NCI-H1048 (cell line): ENCODE data around the gene PLAAT2.
"Not testable (repeated sequence)": the region's sequence is repeated elsewhere in the genome, so short reads cannot be mapped to it uniquely, and the experiment has no call there.

Source experiments
- DNase-seq: peaks from one replicate; lab custom pipeline; 2025; lab: John Stamatoyannopoulos, UW

Gene PLAAT2

DNA sequence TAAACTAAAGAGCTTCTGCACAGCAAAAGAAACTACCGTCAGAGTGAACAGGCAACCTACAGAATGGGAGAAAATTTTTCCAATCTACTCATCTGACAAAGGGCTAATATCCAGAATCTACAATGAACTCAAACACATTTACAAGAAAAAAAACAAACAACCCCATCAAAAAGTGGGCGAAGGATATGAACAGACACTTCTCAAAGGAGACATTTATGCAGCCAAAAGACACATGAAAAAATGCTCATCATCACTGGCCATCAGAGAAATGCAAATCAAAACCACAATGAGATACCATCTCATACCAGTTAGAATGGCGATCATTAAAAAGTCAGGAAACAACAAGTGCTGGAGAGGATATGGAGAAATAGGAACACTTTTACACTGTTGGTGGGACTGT lies 15.7 kb upstream of the PLAAT2 start:
- DNase-seq = not testable (repeated sequence)

- DNase-seq = no peak
These were observed 11.8 kb upstream of the PLAAT2 start for GRCh38 chr11:63574856-63575602.

DNA sequence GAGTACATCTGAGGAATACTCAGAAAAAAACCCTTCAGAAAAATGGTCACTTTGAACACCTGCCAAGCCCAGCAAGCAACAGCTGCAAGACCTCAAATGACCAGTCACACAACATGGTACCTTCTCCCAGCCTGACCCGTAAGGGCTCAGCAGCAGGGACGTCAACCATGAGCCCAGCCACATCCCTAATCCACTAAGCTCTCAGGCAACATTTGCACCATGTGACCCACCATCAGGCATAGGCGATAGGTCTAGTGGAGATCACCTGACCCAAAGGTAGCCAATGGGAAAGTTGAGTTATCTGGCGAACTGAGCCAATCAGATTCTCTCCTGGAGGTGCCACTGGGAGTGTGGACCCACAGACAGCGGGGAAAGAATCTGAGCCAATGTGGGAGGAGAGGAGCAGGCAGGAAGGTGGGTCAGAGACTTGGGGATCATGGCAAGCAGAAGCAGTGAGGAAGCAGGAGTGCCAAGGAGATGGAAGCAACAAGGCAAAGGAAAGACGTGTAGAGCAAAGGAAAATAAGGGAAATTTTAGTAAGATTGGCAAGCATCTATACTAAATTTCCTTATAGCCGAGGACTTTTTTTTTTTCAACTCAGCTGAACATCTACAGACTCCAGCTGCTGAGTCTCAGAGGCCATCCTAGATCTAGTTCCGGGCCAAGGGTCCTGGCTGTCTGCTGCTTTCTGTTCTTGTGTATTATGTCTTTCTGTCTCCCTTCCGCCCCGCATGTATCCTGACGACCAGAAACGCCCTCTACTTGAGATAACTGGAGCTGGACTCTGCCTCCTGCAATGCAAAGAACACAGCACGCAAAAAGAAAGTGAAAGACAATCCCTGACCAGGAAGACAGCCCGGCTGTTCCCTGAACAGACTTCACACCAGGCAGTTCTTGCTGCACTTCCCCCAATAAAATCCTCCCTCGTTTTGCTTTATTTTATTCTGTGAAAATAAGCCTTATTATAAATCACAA lies 11.0 kb upstream of the PLAAT2 start:
- no peak for DNase-seq

DNA sequence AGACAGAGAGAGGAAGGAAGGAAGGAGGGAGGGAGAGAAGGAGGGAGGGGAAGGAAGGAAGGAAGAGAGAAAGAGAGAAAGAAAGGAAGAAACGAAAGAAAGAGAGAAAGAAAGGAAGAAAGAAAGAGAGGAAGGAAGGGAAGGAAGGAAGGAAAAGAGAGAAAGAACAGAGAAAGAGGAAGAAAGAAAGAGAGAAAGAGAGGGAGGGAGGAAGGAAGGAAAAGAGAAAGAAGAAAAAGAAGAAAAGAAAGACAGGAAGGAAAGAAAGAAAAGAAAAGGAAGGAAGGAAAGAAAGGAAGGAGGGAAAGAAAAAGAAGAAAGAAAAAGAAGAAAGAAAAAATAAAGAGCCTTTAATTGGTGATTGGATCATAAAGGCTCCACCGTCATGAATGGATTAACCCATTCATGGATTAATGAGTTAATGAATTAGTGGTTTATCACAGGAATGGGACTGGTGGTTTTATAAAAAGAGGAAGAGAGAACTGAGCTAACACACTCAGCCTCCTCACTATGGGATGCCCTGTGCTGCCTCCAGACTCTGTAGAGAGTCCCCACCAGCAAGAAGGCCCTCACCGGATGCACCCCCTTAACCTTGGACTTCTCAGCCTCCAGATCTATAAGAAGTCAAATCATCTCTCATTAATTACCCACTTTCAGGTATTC lies 9.0 kb upstream of the PLAAT2 start:
- DNase-seq = no peak

DNA sequence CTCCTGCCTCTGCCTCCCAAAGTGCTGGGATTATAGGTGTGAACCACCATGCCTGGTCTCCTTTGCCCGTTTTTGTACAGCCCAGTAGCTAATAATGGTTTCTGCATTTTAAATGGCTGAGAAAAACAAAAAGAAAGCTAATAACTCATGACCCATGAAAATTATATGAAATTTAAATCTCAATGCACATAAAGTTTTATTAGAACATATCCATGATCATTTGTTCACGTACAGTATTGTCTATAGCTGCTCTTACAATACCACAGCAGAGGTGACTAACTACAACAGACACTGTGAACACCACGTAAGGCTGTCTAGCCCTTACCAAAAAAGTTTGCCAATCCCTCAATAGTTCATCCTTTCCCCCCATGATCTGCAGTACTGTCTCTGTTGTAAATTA lies 6.4 kb upstream of the PLAAT2 start:
- DNase-seq = no peak

GRCh38 chr11:63567044-63567840 lies 4.1 kb upstream of the PLAAT2 start:
- DNase-seq = no peak

GRCh38 chr11:63564784-63565350 lies 1.7 kb upstream of the PLAAT2 start:
- no peak for DNase-seq

DNA sequence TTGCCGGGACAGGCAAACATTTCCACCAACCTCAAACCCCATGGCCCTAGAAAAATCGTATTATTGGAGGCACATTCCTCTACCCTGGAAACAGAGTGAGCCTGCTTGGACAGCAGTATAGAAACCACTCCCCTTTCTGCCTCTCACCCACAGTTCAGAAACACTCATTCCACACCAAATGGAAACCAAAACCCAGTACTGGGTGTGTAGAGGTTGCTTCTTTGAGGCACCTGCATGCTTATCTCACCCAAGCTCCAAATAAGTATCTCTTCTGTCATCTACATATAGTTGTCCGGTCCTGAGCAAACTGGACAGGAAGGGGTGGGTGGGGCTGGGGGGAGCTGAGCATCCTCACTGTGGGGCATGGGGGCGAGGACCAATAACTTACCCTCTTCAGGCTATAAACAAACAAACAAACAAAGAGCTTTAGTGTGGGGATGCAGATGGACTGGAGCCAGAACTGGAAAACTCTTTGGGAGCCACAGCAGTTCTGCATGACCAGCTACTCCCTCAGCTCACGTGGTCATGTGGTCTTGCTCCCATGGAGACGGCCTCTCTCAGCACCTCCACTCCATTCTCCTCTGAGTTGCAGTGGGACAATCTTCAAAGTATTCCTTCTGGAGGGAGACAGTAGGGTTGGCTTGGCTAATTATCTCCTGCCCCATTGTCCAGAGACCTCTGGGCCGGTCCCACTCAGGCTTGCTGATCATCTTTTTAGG lies 1.0 kb upstream of the PLAAT2 start:
- DNase-seq = no peak

- DNase-seq = no peak
These were observed 2.5 kb downstream of the PLAAT2 start for GRCh38 chr11:63560506-63561180.

DNA sequence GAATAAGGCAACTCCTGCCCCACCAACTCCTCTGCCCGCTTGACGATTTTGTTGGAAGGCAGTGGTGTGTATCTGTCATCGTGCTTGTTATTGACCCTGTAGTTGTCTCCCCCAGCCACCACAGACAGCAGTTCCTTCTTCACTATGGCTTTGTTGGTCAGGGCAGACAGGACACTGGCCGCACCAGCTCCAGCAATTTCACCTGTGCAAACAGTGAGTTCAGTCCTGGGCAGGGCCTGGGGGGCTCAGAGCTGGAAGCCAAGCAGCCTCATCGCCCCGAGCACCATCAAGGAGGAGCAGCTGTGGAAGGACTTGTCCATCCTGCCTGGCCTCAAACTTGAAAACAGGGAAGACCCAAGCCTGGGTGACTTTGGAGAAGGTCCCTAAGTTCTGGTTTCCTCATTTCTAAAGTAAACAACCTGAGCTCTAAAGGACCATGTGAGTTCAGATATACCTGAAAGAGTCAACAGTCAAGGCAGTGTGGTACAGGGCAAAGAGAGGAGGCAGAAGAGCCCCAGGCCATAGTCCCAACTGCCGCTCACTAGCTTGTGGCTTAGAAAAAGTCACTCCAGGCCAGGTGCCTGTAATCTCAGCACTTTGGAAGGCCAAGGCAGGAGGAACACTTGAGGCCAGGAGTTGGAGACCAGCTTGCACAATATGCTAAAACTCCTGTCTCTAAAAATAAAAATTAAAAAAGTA lies 4.6 kb downstream of the PLAAT2 start:
- no peak for DNase-seq

DNA sequence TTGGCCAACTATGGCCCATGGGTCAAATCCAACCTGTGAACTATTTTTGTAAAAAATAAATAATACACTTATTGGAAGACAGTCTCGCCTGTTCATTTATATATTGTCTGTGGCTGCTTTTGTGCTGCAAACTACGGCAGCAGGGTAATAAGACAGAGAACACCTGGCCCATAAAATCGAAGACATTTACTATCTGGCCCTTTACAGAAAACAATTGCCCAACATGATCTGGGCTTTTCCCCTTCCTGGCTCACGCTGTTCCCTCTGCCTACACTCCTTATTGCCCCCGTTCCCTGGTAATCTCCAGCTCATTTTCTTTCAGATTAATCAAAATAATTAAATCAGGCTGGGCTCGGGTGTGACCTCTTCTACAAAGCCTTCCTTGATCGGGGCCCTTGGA lies 5.6 kb downstream of the PLAAT2 start:
- no peak for DNase-seq

DNA sequence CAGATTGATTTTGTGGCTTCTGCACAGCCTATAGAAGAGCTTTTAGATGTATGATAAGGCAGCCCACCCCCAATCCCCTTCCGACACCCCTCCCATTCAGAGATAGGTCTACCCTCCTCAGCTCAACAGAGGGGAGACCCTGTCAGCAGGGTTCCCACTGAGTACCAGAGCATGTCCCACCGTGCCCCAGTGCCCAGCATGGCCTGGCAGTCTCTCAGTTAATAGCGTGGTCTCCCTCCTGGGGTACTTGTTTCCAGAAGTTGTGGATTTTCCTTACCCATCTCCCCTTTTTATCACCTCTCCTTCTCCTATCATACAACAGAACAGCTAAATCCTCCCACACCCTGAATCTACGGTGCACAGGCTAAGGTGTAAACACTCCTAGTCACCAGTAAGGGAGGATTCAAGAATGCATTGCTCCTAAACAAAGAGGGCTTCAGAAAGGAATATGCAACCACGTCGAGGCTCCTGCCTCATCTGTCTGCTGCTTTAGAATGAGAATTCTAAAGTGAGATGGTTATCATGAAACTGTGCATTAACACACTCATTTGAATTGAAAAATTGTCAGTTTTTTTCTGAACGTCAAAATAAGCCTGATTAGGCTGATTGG lies 6.7 kb downstream of the PLAAT2 start:
- DNase-seq = no peak

DNA sequence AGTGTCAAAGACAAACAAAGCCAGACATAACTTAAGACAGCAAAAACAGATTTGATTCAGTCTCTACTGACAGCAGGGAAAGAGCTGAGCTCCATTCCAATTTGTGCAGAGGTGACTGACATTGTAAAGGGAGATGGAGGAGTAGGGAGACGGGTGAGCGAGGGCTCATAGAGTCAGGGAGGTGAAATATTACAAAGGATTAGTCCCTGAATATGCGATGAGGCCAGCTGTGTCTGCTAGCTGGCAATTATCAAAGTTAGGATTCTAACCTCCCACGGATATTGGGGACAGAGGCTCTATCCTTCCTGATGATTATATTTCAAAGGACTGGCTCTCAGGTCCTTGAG lies 8.3 kb downstream of the PLAAT2 start:
- no peak for DNase-seq

DNA sequence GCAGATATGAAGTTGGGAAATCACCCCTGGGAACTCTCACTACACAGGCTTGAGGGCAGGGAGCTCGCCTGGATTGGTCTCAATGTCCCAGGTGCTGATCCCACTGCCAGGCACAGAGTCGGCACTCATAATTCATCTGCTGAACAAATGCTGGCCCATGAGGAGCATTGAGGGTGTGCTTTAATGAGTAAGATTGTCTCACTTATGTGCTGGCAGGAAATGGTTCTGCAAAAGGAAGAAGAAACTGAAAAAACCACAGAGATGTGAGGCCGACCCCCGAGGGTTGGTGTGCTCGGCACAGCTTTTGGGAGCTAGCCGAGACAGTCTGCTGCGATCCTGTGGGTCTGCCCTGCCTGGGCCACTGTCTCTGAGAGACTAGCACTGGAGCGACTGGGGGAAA lies 9.4 kb downstream of the PLAAT2 start:
- no peak for DNase-seq

DNA sequence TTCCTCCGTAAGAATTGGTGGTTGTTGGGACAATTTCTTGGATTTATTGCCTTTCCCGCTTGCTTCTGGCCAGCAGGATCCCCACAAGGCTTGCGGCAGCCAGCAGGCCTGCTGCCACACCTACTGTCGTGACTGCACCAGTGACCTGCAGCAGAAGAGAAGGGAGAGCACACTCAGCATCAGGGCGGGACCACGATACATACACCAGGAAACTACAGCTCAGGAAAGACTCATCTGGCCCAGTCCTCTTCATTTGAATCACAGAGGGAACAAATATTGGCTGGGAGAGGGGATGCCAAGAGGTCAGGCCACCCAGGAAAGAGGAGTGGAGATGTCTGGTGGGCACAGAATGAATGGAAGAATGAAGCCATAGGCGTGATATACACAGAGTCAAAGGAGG lies 10.3 kb downstream of the PLAAT2 start:
- DNase-seq = no peak

DNA sequence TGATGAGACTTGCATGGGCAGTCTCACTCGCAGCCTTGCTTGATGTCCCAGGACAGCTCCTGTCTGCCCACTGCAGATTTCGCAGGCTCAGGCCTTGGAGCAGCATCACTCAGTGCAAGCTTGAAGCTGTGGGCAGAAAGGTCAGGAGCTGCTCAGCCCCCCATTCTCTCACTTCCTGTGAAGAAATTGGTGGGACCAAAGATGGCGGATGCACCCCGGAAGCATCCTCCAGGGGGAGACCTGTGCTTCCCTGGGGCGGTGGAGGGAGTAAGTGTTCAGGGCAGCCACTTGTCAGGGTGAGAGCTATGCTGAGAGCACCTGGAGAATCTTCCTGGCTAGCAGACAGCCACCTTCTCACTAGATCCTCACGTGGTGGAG lies 11.3 kb downstream of the PLAAT2 start:
- DNase-seq = no peak

- no peak for DNase-seq
These were observed 11.9 kb downstream of the PLAAT2 start for GRCh38 chr11:63551091-63551888.

GRCh38 chr11:63550156-63550700 lies 13.0 kb downstream of the PLAAT2 start:
- not testable (repeated sequence) for DNase-seq
